Fibroblast of peridontal ligament (primary cell): ENCODE results near the gene VSX2.

Experiments
- DNase-seq: peaks from one replicate; pipeline ENCODE4 v3.0.0-alpha.2; 2010; ENCODE audit errors: extremely low read depth

The VSX2 gene

DNA sequence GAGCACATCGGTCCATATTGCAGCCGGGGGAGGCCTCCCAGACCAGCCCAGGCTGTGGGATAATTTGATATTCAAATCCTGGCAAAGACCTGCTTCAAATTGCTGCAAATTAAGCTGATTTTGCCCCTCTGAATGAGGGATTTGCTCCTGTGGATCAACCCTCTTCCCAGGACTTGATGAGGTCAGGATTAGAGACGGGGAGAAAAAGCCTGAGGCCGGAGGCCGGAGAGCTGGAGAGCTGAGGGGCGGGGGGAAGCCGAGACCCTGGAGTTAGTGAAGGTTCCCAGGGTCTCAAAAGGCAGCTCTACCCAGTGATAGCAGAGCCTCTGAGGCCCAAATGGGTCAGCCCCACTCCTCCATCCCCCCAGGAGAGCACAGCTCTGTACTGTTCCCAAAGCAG lies 17.5 kb upstream of the VSX2 start:
- DNase-seq, result no peak

DNA sequence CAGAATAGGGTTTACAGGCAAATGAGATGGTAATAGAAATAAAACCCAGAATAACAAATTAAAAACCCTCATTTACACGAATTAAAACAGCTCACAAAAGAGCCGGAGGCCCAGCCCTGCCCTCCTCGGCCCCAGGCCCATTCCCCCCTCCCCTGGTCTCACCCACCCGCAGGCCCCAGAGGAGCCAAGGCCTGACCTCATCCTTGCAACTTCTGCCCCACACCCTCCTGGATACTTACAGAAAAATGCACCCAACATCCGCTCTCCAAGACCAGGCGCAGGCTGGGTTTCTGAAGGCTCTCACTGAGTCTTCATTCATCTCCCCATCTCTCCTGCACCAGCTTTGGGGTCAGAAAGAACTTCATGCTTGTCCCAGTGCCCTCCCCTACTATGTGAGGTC lies 16.2 kb upstream of the VSX2 start:
- no peak for DNase-seq

DNA sequence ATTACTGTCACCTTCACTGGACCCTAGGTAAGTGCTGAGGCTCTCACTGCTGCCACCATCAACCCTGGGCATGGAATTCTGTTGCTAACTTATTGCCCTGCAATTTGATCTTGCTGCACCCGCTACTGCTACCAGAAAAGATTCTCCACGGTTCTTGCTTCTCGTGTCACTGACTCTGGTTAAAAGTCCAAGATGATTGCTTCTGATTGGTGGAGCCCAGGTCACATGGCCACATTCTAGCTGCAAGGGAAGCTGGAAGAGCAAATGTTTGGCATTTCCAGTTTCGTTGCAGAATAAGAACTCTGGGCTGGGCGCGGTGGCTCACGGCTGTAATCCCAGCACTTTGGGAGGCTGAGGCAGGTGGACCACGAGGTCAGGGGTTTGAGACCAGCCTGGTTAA lies 7.5 kb upstream of the VSX2 start:
- DNase-seq, result no peak

DNA sequence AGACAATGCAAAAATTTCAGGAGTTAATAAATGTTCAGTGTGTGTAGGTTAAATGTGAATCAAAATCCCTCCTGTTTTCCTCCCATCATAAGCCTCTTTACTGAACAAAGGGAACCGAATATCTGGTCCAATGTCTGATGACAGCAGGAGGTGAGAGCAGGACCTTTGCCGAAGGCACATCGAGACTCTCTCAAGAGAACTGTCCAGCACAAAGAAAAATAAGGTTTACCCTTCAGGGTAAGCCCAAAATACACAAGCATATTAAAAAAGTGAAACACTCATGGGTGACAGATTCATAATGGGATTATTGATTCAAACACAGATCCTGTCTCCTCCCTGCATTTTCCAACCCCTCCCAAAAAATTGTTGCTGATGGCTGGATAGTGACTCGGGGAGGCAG lies 4.2 kb upstream of the VSX2 start:
- DNase-seq, result no peak

DNA sequence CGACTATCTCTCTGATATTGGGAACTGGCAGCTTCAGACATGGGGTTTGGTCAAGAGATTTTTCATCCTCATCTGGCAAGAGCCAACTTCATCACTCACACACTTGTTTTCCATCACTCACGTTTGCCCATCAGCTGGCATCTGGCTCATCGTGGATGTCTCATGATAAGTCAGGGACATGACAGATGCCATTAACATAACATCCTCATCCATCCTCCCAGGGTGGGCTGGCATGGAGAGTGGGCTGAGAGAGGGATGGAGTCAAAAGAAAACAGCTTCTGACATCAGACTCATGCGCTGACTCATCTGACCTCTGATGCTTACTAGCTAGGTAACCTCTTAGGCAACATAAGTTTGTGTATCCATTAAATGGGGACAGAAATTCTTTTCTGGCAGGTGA lies 1.8 kb upstream of the VSX2 start:
- no peak for DNase-seq

DNA sequence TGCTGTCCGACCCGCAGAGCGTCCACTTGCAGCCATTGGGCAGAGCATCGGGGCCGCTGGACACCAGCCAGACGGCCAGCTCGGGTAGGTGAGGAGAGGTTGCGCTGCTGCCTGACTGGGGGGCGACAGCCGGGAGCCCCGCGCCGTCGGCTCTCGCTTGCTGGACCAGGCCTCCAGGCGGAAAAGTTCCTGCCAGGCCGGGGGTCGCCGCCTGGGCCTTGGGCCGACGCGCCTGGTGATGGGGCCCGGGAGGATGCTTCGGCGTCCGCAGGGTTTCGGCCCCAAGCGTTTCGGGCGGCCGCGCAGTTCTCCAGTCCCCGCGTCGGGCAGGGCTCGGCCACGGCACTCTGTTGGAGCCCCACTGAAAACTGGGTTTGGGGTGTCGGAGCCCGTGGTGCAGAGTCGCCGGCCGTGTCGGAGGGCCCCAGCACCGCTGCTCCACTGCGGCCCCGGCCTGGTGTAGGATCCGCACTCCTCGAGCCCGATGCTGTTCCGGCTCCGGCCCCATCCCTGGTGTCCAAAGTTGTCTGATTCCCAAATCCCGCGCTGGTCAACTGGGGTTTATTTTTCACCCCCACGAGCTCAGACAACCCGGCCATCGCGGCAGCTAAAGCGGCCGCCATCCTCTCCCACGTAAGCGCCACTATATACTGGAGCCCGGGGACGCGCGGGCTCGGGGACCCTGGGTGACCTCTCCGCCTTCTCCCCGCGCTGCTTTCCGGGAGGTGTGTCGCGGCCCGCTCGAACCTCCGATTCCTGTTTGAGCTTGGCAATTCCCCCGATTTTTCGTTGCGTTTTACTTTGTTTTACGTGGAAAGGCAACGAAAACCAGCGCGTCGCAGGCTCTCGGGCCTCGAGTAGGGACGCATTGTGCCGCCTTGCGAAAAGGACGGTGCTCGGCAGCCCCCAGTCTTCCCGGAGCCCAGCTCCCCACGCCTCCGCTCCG lies 872 bp downstream of the VSX2 start:
- DNase-seq, result no peak

DNA sequence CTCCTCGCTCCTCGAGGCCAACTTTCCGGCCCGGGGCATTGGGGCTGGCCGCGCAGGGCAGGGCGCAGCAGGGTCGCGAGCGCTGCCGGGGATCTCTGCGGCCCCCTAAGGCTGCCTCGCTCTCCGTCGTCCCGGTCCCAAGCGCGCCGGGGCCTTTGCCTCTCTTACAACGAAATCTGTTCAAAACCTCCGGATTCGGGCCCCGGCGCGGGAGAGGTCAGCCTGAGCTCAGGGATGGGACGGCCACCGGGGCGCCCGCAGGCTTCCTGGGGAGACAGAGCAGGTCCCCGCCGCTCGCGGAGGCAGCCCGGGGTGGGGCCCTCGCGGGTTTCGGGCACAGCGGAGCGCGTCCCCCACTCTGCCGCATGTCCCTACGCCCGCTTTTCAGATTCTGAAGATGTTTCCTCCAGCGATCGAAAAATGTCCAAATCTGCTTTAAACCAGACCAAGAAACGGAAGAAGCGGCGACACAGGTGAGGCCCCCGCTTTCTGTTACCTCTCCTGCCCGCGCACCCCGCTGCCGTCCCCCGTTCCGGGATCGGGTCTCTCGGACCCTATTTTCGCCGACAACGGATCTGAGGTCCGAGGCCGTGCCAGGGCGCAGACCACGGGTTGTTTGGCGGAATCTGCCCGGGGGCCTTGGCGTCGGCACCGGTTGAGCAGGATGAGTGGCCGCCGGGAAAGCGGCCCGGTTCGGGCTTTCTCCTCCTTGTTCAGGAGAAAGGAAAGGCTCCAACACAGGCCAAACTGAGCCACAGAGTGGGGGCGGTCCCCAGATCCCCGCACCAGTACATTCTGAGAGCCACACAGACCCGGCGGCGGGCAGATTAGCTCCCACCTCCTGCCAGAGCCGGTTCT lies 1.8 kb downstream of the VSX2 start:
- no peak for DNase-seq

GRCh38 chr14:74241652-74242017 lies 2.4 kb downstream of the VSX2 start:
- DNase-seq, result no peak

DNA sequence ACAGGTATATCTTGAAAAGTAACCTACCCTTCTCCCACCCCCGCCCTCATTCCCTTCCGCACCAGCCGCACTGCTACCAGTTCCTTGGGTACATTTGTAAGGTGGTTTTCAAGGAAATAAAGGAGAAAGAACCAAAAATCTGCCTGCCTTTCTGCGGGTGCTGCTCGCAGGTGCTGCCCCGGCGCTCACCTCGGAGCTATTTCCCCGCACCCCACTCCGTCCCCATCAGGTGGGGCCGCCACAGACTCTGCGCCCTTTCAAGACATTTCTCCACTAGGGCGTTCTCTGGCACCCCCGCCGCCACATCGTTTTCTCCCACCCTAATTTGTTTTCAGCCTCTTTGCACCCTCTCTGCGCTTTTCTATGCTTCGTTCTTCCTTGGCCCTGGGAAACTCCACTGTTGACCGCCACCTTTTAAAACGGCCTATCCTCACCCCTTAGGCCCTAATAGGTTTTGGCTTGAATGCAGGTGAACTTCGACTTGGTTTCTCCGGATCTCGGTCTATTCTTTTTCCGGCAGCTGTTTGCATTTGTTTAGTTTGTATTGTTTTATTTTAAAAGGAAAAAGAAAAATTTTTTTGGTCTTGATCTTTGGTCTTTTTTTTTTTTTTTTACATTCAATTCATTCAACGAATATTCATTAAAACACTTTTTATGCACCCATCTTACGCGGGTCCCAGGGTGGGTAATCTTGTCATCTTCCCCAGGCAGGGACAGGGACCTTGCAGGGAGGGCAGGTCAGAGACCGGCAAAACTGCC lies 3.0 kb downstream of the VSX2 start:
- DNase-seq, result no peak

DNA sequence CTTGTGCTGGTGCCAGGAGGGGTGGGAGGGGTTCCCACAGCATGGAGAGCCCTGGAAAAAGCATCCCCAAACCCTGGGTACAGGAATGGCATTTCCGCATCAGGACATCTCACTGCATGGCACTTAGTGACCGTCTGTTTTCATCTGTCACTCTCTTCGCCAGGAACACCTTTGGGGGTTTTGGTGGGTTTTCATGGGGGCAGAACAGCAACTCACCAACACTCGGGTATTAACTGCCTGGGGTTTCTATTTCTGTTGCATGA lies 3.5 kb downstream of the VSX2 start:
- DNase-seq, result no peak

- DNase-seq, result no peak
These were observed 3.8 kb downstream of the VSX2 start for GRCh38 chr14:74243051-74243450.

DNA sequence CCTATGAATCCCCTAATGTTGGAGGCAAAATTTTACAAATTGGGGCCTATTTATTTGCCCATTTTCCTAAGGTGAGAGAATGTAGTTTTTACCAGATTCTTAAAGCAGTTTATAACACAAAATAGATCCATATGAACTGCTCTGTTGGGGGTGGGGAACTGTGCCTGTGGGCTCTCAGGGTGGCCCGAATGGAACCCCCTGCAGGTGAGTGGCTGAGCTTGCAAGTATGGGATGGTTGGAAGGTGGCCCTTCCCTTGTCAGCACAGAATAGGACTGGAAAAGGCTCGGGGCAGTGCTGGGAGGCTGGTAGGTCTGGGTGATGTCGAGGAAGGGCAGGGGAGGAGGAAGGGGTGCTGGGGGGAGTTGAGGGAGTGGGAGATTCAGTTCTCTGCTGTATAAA lies 4.9 kb downstream of the VSX2 start:
- DNase-seq, result no peak

- DNase-seq, result no peak
These were observed 6.0 kb downstream of the VSX2 start for GRCh38 chr14:74245292-74245691.

- DNase-seq, result no peak
These were observed 7.3 kb downstream of the VSX2 start for GRCh38 chr14:74246542-74246941.

GRCh38 chr14:74248017-74248416 lies 8.8 kb downstream of the VSX2 start:
- DNase-seq, result no peak

GRCh38 chr14:74249433-74250375 lies 10.5 kb downstream of the VSX2 start:
- no peak for DNase-seq

GRCh38 chr14:74255281-74255680 lies 16.0 kb downstream of the VSX2 start:
- DNase-seq, result no peak

GRCh38 chr14:74257078-74257940 lies 18.1 kb downstream of the VSX2 start:
- no peak for DNase-seq

DNA sequence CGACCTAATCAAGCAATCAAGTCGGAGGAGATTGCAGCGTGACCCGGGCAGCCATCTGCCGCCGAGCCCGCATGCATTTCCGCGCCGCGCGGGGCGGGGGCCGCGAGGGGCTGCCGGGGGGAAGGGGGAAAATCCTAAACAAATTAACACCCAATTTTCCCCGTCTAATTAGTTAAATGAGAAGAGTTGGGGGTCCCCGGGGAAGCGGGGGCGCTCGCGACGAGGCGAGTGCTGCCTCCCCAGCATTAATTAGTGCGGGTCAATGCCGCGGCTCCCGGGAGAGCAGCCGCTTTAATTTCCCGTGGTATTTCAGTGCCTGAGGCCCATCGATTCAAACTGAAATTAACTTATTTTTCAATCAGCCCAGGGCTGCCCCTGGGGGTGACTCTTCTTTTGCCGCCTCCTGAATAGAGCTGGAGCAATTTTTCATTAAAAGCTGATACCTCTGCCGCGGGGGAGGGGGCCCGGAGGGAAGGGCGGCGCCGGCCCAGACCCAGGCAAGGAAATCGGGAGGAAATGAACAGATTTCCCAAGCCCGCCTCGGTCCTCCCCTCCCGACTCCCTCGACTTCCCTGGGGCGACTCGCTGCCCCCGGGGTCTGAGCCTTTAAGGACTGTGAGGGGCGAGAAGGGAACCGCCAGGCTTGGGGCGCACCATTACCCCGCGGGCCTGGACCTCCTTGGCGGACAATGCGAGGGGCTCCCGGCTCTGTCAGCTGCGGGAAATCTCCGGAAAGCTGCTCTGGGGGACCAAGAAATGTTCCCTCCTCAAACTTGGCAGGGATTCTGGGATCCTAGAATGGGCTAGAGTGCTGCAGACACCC lies 18.9 kb downstream of the VSX2 start:
- no peak for DNase-seq

GRCh38 chr14:74258764-74259035 lies 19.5 kb downstream of the VSX2 start:
- no peak for DNase-seq
